ENCODE measurements around the gene WIPF1.
"Not testable (repeated sequence)": the region's sequence is repeated elsewhere in the genome, so short reads cannot be mapped to it uniquely, and the experiment has no call there.

DNA sequence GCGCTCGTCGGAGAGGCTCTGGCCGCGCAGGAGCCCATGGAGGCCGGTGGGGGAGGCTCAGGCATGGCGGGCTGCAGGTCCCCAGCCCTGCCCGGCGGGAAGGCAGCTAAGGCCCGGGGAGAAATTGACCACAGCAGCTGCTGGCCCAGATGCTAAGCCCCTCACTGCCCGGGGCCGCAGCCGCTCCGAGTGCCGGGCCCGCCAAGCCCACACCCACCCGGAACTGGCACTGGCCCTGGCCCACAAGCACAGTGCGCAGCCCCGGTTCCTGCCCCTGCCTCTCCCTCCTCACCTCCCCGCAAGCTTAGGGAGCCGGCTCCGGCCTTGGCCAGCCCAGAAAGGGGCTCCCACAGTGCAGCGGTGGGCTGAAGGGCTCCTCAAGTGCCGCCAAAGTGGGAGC, 49.0 kb downstream of the WIPF1 start:
- peak in 2 of 3 donors; percentile 17 to 65 for TF ChIP-seq POLR2AphosphoS5 (IDR thresholded peaks at IDR 0.05)
- TF ChIP-seq POLR2A (IDR thresholded peaks at IDR 0.05) = not testable (repeated sequence)
